C4-2B (cell line): Measurements from ENCODE around the gene DAB1.

Experiments used
- H3K27ac ChIP-seq: fragments of 450-650 bp; 2 replicates; pipeline ENCODE4 v1.5.1; 2017
- ZFX ChIP-seq: fragments of 450-650 bp; IDR thresholded peaks from 2 replicates; pipeline ENCODE4 v1.6.1; 2017
- TF ChIP-seq, protein P1 (sequence below): fragments of 450-650 bp; conservative IDR thresholded peaks from 2 replicates; pipeline ENCODE4 v1.5.1; 2017; ENCODE audit warnings: mild to moderate bottlenecking

Gene DAB1

GRCh38 chr1:57127976-57128375, 295.9 kb downstream of the DAB1 start:
- no peak overlapping the region for H3K27ac ChIP-seq
- TF ChIP-seq, protein P1, sequence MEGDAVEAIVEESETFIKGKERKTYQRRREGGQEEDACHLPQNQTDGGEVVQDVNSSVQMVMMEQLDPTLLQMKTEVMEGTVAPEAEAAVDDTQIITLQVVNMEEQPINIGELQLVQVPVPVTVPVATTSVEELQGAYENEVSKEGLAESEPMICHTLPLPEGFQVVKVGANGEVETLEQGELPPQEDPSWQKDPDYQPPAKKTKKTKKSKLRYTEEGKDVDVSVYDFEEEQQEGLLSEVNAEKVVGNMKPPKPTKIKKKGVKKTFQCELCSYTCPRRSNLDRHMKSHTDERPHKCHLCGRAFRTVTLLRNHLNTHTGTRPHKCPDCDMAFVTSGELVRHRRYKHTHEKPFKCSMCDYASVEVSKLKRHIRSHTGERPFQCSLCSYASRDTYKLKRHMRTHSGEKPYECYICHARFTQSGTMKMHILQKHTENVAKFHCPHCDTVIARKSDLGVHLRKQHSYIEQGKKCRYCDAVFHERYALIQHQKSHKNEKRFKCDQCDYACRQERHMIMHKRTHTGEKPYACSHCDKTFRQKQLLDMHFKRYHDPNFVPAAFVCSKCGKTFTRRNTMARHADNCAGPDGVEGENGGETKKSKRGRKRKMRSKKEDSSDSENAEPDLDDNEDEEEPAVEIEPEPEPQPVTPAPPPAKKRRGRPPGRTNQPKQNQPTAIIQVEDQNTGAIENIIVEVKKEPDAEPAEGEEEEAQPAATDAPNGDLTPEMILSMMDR = no peak
- no peak for TF ChIP-seq ZFX

GRCh38 chr1:57124768-57125446, 299.0 kb downstream of the DAB1 start:
- no peak overlapping the region for H3K27ac ChIP-seq
- TF ChIP-seq, protein P1 = peak; percentile 26
- no peak for TF ChIP-seq ZFX

GRCh38 chr1:57124170-57124569, 299.7 kb downstream of the DAB1 start:
- TF ChIP-seq ZFX = no peak
- TF ChIP-seq, protein P1 = no peak
- no peak overlapping the region for H3K27ac ChIP-seq

- TF ChIP-seq, protein P1 = no peak
- TF ChIP-seq ZFX = no peak
- no peak overlapping the region for H3K27ac ChIP-seq
Measured at GRCh38 chr1:57122031-57122430, 301.8 kb downstream of the DAB1 start.

- TF ChIP-seq ZFX = no peak
- TF ChIP-seq, protein P1 = no peak
- no peak overlapping the region for H3K27ac ChIP-seq
Measured at GRCh38 chr1:57118948-57119603, 304.8 kb downstream of the DAB1 start.

DNA sequence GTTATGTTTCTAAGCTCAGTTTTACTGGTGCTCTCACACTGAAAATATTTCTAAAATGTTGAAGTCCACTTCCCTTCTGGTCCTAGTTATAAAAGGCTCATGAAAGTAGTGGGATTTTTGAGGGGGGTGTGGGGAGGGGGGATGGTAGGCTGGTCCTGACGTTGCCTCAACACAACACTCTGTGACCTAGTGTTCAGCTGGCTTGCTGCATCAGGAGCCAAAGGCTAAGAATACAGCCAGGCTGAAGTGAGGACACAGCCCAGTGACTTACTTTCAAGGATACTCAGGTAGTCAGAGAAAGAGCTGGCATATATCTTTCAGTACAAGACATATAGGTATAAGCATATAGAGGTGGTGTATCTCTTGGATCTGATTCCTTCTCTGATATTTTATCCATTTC, 306.1 kb downstream of the DAB1 start:
- no peak overlapping the region for H3K27ac ChIP-seq
- TF ChIP-seq ZFX = no peak
- TF ChIP-seq, protein P1 = no peak

GRCh38 chr1:57116871-57117270, 307.0 kb downstream of the DAB1 start:
- H3K27ac ChIP-seq = no peak overlapping the region
- TF ChIP-seq, protein P1 = no peak
- no peak for TF ChIP-seq ZFX
